NCI-H2081 (cell line): ENCODE data around the gene LAMA2.
"Not testable (repeated sequence)": the region's sequence is repeated elsewhere in the genome, so short reads cannot be mapped to it uniquely, and the experiment has no call there.

Experiments
- DNase-seq, 2 experiments: peaks; one replicate each; lab custom pipeline; 2025; lab: John Stamatoyannopoulos, UW

The LAMA2 gene

GRCh38 chr6:129124347-129124746 is 241.4 kb downstream of the LAMA2 start:
- no peak for DNase-seq

- no peak for DNase-seq
These were observed 247.2 kb downstream of the LAMA2 start for GRCh38 chr6:129130106-129130505.

GRCh38 chr6:129130959-129131681 is 248.2 kb downstream of the LAMA2 start:
- no peak for DNase-seq

GRCh38 chr6:129133770-129134192 is 250.8 kb downstream of the LAMA2 start:
- no peak for DNase-seq

- no peak for DNase-seq
These were observed 251.6 kb downstream of the LAMA2 start for GRCh38 chr6:129134535-129134934.

- DNase-seq = no peak
These were observed 252.5 kb downstream of the LAMA2 start for GRCh38 chr6:129135451-129135850.

- no peak for DNase-seq
These were observed 253.8 kb downstream of the LAMA2 start for GRCh38 chr6:129136751-129137150.

GRCh38 chr6:129138739-129139405 is 255.9 kb downstream of the LAMA2 start:
- no peak for DNase-seq

- DNase-seq = no peak
These were observed 257.6 kb downstream of the LAMA2 start for GRCh38 chr6:129140526-129140925.

- no peak for DNase-seq
These were observed 258.6 kb downstream of the LAMA2 start for GRCh38 chr6:129141499-129141898.

- DNase-seq = no peak
These were observed 264.0 kb downstream of the LAMA2 start for GRCh38 chr6:129146902-129147301.

GRCh38 chr6:129150507-129150906 is 267.6 kb downstream of the LAMA2 start:
- no peak for DNase-seq

- DNase-seq = no peak
These were observed 270.3 kb downstream of the LAMA2 start for GRCh38 chr6:129153257-129153656.

- DNase-seq = not testable (repeated sequence)
These were observed 276.3 kb downstream of the LAMA2 start for GRCh38 chr6:129159242-129159641.

GRCh38 chr6:129162605-129163004 is 279.7 kb downstream of the LAMA2 start:
- DNase-seq = no peak

GRCh38 chr6:129163551-129163950 is 280.6 kb downstream of the LAMA2 start:
- no peak for DNase-seq

GRCh38 chr6:129164032-129164431 is 281.1 kb downstream of the LAMA2 start:
- no peak for DNase-seq

GRCh38 chr6:129172279-129172995 is 289.5 kb downstream of the LAMA2 start:
- not testable (repeated sequence) for DNase-seq

- DNase-seq = no peak
These were observed 292.1 kb downstream of the LAMA2 start for GRCh38 chr6:129175066-129175465.

GRCh38 chr6:129177801-129178200 is 294.9 kb downstream of the LAMA2 start:
- DNase-seq = no peak

- DNase-seq = no peak
These were observed 296.3 kb downstream of the LAMA2 start for GRCh38 chr6:129179283-129179682.

GRCh38 chr6:129181001-129181400 is 298.1 kb downstream of the LAMA2 start:
- DNase-seq = no peak

GRCh38 chr6:129183187-129183591 is 300.3 kb downstream of the LAMA2 start:
- DNase-seq = no peak
